BLaER1 (cell line): Measurements from ENCODE around the gene NFATC1.

Experiments used
- H3K27ac ChIP-seq: shearing (Covaris generic); formaldehyde crosslinking; 2 replicates; pipeline ENCODE4 v1.8.1; 2022
- H3K27me3 ChIP-seq: shearing (Covaris generic); formaldehyde crosslinking; 2 replicates; pipeline ENCODE4 v1.8.1; 2022
- H3K36me3 ChIP-seq: shearing (Covaris generic); formaldehyde crosslinking; 2 replicates; pipeline ENCODE4 v1.8.1; 2022
- H3K4me1 ChIP-seq: shearing (Covaris generic); formaldehyde crosslinking; 2 replicates; pipeline ENCODE4 v1.8.1; 2022
- H3K4me2 ChIP-seq: shearing (Covaris generic); formaldehyde crosslinking; 2 replicates; pipeline ENCODE4 v1.8.1; 2022
- H3K4me3 ChIP-seq: shearing (Covaris generic); formaldehyde crosslinking; 2 replicates; pipeline ENCODE4 v1.8.1; 2022
- H3K9ac ChIP-seq: shearing (Covaris generic); formaldehyde crosslinking; 2 replicates; pipeline ENCODE4 v1.8.1; 2022
- H3K9me3 ChIP-seq: shearing (Covaris generic); formaldehyde crosslinking; 2 replicates; pipeline ENCODE4 v1.8.1; 2022
- H4K20me1 ChIP-seq: shearing (Covaris generic); formaldehyde crosslinking; 2 replicates; pipeline ENCODE4 v1.8.1; 2022
- Cebpa-rat ChIP-seq: shearing (Covaris generic); IDR thresholded peaks from 2 replicates; pipeline ENCODE4 v1.8.1; 2022

NFATC1 gene

GRCh38 chr18:79531926-79532312, 136.2 kb downstream of the NFATC1 start:
- H4K20me1 ChIP-seq, result peaks cover 33% of the 10 kb centered on the region; the same call in 1 of the 2 replicates
- H3K27ac ChIP-seq, result no peak overlapping the region
- TF ChIP-seq Cebpa-rat, result no peak
- H3K4me2 ChIP-seq, result no peak overlapping the region
- H3K9ac ChIP-seq, result no peak overlapping the region
- peaks cover 20% of the 10 kb centered on the region for H3K4me1 ChIP-seq
- H3K27me3 ChIP-seq, result no peaks in the 10 kb centered on the region
- H3K4me3 ChIP-seq, result no peak overlapping the region
- H3K9me3 ChIP-seq, result no peaks in the 10 kb centered on the region
- peaks cover 14% of the 10 kb centered on the region for H3K36me3 ChIP-seq

GRCh38 chr18:79532313-79533007, 136.7 kb downstream of the NFATC1 start:
- H3K9ac ChIP-seq, result no peak overlapping the region
- peaks cover 20% of the 10 kb centered on the region for H3K4me1 ChIP-seq
- no peaks in the 10 kb centered on the region for H3K27me3 ChIP-seq
- peaks cover 2% of the 10 kb centered on the region for H3K9me3 ChIP-seq
- no peak for TF ChIP-seq Cebpa-rat
- no peak overlapping the region for H3K4me3 ChIP-seq
- H4K20me1 ChIP-seq, result peaks cover 28% of the 10 kb centered on the region; the same call in 1 of the 2 replicates
- H3K36me3 ChIP-seq, result peaks cover 9% of the 10 kb centered on the region
- no peak overlapping the region for H3K27ac ChIP-seq
- H3K4me2 ChIP-seq, result no peak overlapping the region

GRCh38 chr18:79533146-79533545, 137.4 kb downstream of the NFATC1 start:
- no peak overlapping the region for H3K4me3 ChIP-seq
- no peak overlapping the region for H3K9ac ChIP-seq
- H3K27ac ChIP-seq, result no peak overlapping the region
- peaks cover 18% of the 10 kb centered on the region for H3K4me1 ChIP-seq
- TF ChIP-seq Cebpa-rat, result no peak
- no peaks in the 10 kb centered on the region for H3K27me3 ChIP-seq
- peaks cover 3% of the 10 kb centered on the region for H3K36me3 ChIP-seq
- no peak overlapping the region for H3K4me2 ChIP-seq
- peaks cover 21% of the 10 kb centered on the region; the same call in 1 of the 2 replicates for H4K20me1 ChIP-seq
- peaks cover 9% of the 10 kb centered on the region for H3K9me3 ChIP-seq

- TF ChIP-seq Cebpa-rat, result no peak
These were observed 137.9 kb downstream of the NFATC1 start for GRCh38 chr18:79533591-79533990.

GRCh38 chr18:79534356-79534755, 138.6 kb downstream of the NFATC1 start:
- Histone ChIP-seq H3K4me3 (no peak overlapping the region), H3K27ac (no peak overlapping the region), H3K27me3 (no peaks in the 10 kb centered on the region), H3K9ac (no peak overlapping the region), H3K4me1 (peaks cover 7% of the 10 kb centered on the region), H3K36me3 (no peaks in the 10 kb centered on the region), H3K9me3 (peaks cover 12% of the 10 kb centered on the region), H3K4me2 (no peak overlapping the region), H4K20me1 (peaks cover 14% of the 10 kb centered on the region; the same call in 1 of the 2 replicates)
- no peak for TF ChIP-seq Cebpa-rat

More at GRCh38 chr18:79533591-79533990, 137.9 kb downstream of the NFATC1 start:
- no peaks in the 10 kb centered on the region for H3K27me3 ChIP-seq
- no peak overlapping the region for H3K27ac ChIP-seq
- H3K9ac ChIP-seq, result no peak overlapping the region
- H3K4me3 ChIP-seq, result no peak overlapping the region
- H4K20me1 ChIP-seq, result peaks cover 18% of the 10 kb centered on the region; the same call in 1 of the 2 replicates
- H3K9me3 ChIP-seq, result peaks cover 12% of the 10 kb centered on the region
- H3K4me1 ChIP-seq, result peaks cover 13% of the 10 kb centered on the region
- no peaks in the 10 kb centered on the region for H3K36me3 ChIP-seq
- no peak overlapping the region for H3K4me2 ChIP-seq

GRCh38 chr18:79537758-79538157, 142.0 kb downstream of the NFATC1 start:
- H3K4me2 ChIP-seq, result no peak overlapping the region
- H3K4me3 ChIP-seq, result no peak overlapping the region
- no peak overlapping the region for H3K27ac ChIP-seq
- no peaks in the 10 kb centered on the region for H3K4me1 ChIP-seq
- no peaks in the 10 kb centered on the region for H4K20me1 ChIP-seq
- no peaks in the 10 kb centered on the region for H3K36me3 ChIP-seq
- H3K27me3 ChIP-seq, result no peaks in the 10 kb centered on the region
- no peak overlapping the region for H3K9ac ChIP-seq
- H3K9me3 ChIP-seq, result peaks cover 12% of the 10 kb centered on the region
- no peak for TF ChIP-seq Cebpa-rat

- peaks cover 12% of the 10 kb centered on the region for H3K9me3 ChIP-seq
- no peak for TF ChIP-seq Cebpa-rat
- no peak overlapping the region for H3K4me3 ChIP-seq
- no peaks in the 10 kb centered on the region for H3K36me3 ChIP-seq
- H3K27me3 ChIP-seq, result no peaks in the 10 kb centered on the region
- H3K4me1 ChIP-seq, result no peaks in the 10 kb centered on the region
- H3K27ac ChIP-seq, result no peak overlapping the region
- no peak overlapping the region for H3K9ac ChIP-seq
- no peaks in the 10 kb centered on the region for H4K20me1 ChIP-seq
- no peak overlapping the region for H3K4me2 ChIP-seq
These were observed 142.9 kb downstream of the NFATC1 start for GRCh38 chr18:79538635-79539034.

- H4K20me1 ChIP-seq, result no peaks in the 10 kb centered on the region
- H3K27me3 ChIP-seq, result no peaks in the 10 kb centered on the region; the same call in 1 of the 2 replicates
- H3K27ac ChIP-seq, result no peak overlapping the region
- no peak overlapping the region for H3K4me2 ChIP-seq
- TF ChIP-seq Cebpa-rat, result no peak
- no peaks in the 10 kb centered on the region for H3K4me1 ChIP-seq
- no peak overlapping the region for H3K9ac ChIP-seq
- peaks cover 12% of the 10 kb centered on the region for H3K9me3 ChIP-seq
- no peak overlapping the region for H3K4me3 ChIP-seq
- no peaks in the 10 kb centered on the region for H3K36me3 ChIP-seq
These were observed 144.6 kb downstream of the NFATC1 start for GRCh38 chr18:79540161-79540903.

GRCh38 chr18:79540904-79541282, 145.2 kb downstream of the NFATC1 start:
- no peak overlapping the region for H3K9ac ChIP-seq
- H3K4me1 ChIP-seq, result no peaks in the 10 kb centered on the region
- no peaks in the 10 kb centered on the region for H4K20me1 ChIP-seq
- peaks cover 12% of the 10 kb centered on the region for H3K9me3 ChIP-seq
- H3K4me2 ChIP-seq, result no peak overlapping the region
- peaks cover 6% of the 10 kb centered on the region; the same call in 1 of the 2 replicates for H3K27me3 ChIP-seq
- no peak overlapping the region for H3K27ac ChIP-seq
- no peak for TF ChIP-seq Cebpa-rat
- H3K36me3 ChIP-seq, result no peaks in the 10 kb centered on the region
- H3K4me3 ChIP-seq, result no peak overlapping the region

- Histone ChIP-seq H3K27me3 (peaks cover 19% of the 10 kb centered on the region), H3K9me3 (peaks cover 12% of the 10 kb centered on the region), H3K27ac (no peak overlapping the region), H3K9ac (no peak overlapping the region), H3K36me3 (no peaks in the 10 kb centered on the region), H3K4me2 (no peak overlapping the region), H4K20me1 (no peaks in the 10 kb centered on the region), H3K4me1 (peaks cover 7% of the 10 kb centered on the region), H3K4me3 (no peak overlapping the region)
- TF ChIP-seq Cebpa-rat, result no peak
These were observed 146.5 kb downstream of the NFATC1 start for GRCh38 chr18:79542213-79542612.
